ENCODE measurements around the gene MAFB.
"Not testable (repeated sequence)": the region's sequence is repeated elsewhere in the genome, so short reads cannot be mapped to it uniquely, and the experiment has no call there.

Gene MAFB

DNA sequence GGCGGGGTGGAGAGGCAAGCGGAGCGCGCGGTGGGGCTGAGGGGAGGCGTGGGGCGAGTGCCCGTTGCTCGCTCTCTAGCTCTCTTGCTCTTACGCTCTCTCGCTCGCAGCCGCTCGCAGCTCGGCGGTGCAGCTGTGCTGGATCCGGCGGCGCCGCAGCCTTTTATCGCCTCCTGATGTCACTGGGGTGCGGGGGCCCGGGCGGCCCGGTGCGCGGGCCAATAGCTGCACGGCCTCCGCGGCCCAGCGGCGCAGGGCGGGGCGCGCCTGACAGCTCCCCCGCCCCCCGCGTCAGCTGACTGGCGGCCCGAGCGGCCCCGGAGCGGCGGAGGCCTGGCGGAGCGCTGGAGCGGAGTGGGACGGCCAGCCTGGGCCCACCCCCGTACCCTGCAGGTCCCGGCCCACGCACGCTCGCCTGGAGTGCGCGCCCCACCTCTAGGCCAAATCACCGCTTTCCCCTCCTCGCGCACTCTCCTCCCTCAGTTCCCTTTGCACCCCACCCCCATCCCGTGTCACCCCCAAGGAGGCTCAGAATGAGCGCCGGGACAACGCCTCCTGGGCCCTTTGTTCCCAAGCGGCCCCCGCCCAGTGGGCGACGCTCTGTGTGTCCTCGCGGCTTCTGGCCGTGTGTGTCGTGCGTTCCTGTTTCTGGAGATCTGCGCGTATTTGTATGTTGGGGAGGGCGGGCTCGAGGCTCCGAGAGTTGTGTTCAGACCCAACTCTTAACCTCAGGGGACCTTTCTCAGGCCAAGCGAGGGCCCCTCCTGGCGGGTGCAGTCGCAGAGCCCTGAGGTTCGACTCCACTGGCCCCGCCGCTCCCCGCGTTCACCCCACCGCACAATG, at the start of gene MAFB:
MAFB (minus strand) TSS at position 137 of the 843 bp plus-strand sequence. CDS start 386 bp downstream, outside the sequence.
- H3K36me3 ChIP-seq (ENCODE audit: insufficient read depth, low read length) = no peaks in the 10 kb centered on the region
- H3K9me3 ChIP-seq (ENCODE audit: control insufficient read depth, insufficient read depth, low read length) = no peaks in the 10 kb centered on the region
- peak within 1 kb of the TSS; percentile 81 for H3K9ac ChIP-seq (ENCODE audit: low read depth, low read length)
- H3K4me1 ChIP-seq (ENCODE audit: insufficient read depth, low read length) = peaks cover 5% of the 10 kb centered on the region; the same call in 1 of the 2 replicates

DNA sequence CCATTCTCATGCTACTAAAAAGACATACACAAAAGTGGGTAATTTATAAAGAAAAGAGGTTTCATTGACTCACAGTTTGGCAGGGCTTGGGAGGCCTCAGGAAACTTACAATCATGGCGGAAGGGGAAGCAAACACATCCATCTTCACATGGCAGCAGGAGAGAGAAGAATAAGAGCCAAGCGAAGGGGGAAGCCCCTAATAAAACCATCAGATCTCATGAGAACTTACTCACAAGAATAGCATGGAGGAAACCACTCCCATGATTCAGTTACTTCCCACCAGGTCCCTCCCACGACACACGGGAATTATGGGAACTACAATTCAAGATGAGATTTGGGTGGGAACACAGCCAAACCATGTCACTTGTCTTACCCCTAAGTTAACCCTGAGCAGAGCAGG, 47.4 kb upstream of the MAFB start:
- H3K36me3 ChIP-seq (ENCODE audit: insufficient read depth, low read length); H3K4me1 ChIP-seq (ENCODE audit: insufficient read depth, low read length); H3K9me3 ChIP-seq (ENCODE audit: control insufficient read depth, insufficient read depth, low read length); H3K9ac ChIP-seq (ENCODE audit: low read depth, low read length): not testable (repeated sequence)

DNA sequence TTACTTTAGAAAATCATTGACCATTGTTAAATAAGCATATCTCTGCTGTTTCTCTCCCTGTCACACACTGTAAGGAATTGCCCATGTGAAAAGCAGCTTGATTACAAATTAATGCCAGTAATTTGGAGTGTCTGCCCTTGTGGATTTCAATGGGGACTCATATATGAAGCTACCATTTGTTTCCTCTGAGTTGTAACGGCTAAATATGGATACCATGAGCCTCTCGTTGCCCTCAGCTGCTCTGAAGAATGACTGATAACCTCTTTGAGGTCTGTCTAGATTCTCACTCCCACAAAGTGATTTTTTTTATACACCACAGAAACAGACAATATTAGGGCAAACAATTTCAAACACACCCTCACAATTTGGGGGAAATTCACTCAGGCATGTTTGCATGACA, 40.0 kb upstream of the MAFB start:
- no peaks in the 10 kb centered on the region; the same call in 1 of the 2 replicates for H3K9me3 ChIP-seq (ENCODE audit: control insufficient read depth, insufficient read depth, low read length)
- H3K36me3 ChIP-seq (ENCODE audit: insufficient read depth, low read length) = no peaks in the 10 kb centered on the region
- H3K9ac ChIP-seq (ENCODE audit: low read depth, low read length) = no peak overlapping the region
- H3K4me1 ChIP-seq (ENCODE audit: insufficient read depth, low read length) = no peaks in the 10 kb centered on the region

DNA sequence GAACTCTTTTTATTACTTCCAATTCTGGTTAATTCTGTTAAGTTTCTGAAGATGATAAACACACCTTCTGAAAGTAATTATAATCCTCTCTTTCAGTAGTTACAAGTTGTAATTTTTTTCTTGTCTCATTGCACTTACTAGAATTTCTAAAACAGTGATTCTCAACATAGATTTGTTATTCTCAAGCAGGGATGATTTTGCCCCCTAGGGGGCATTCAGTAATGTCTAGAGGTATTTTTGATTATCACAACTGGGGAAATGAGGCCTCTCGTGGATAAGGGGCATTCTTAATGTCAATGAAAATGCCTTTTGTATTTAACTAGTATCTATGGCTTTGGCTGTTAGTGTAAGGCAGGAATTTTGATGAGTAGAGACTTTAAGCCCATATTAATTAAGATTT, 39.4 kb upstream of the MAFB start:
- H3K9me3 ChIP-seq (ENCODE audit: control insufficient read depth, insufficient read depth, low read length) = no peaks in the 10 kb centered on the region; the same call in 1 of the 2 replicates
- no peaks in the 10 kb centered on the region for H3K36me3 ChIP-seq (ENCODE audit: insufficient read depth, low read length)
- no peaks in the 10 kb centered on the region for H3K4me1 ChIP-seq (ENCODE audit: insufficient read depth, low read length)
- H3K9ac ChIP-seq (ENCODE audit: low read depth, low read length) = no peak overlapping the region

DNA sequence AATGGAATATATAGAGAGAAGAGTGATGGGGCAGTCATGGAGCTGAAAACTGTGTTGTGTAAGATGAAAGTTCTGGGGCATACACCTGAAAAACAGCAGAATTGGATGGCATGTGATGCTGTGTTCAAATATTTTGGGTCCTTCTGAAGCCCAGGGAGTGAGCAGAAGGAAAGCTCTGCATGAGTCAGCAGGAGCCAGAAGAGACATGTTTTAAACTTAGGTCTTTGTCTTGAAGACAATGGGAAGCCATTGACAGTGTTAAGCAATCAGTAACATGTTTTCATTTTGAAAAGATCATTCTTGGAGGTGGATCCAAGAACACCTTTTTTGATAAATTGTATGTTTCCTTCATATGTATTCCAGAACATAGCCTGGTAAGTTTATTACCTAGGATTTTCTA, 38.9 kb upstream of the MAFB start:
- Histone ChIP-seq H3K9ac (ENCODE audit: low read depth, low read length) (no peak overlapping the region), H3K36me3 (ENCODE audit: insufficient read depth, low read length) (no peaks in the 10 kb centered on the region), H3K4me1 (ENCODE audit: insufficient read depth, low read length) (no peaks in the 10 kb centered on the region), H3K9me3 (ENCODE audit: control insufficient read depth, insufficient read depth, low read length) (no peaks in the 10 kb centered on the region; the same call in 1 of the 2 replicates)

DNA sequence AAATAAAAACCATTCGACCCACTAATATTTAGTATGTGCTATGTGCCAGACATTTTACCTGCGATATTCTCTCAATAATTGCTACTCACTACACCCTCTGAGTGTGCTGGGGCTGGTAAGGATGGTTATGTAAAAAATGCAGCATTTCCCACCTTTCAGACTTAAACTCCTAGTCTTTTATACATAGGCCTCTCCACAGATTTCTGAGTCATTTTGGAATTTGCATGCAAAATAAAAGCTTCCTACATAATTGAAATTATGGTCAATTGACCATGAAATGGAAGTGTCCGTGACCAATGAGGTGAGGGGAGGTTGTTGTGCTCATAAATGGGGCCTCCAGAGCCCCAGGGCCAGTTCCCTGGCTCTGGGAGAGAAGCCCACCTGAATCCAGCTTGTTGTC, 37.7 kb upstream of the MAFB start:
- Histone ChIP-seq H3K9ac (ENCODE audit: low read depth, low read length) (no peak overlapping the region), H3K36me3 (ENCODE audit: insufficient read depth, low read length) (no peaks in the 10 kb centered on the region), H3K9me3 (ENCODE audit: control insufficient read depth, insufficient read depth, low read length) (no peaks in the 10 kb centered on the region; the same call in 1 of the 2 replicates), H3K4me1 (ENCODE audit: insufficient read depth, low read length) (no peaks in the 10 kb centered on the region)

DNA sequence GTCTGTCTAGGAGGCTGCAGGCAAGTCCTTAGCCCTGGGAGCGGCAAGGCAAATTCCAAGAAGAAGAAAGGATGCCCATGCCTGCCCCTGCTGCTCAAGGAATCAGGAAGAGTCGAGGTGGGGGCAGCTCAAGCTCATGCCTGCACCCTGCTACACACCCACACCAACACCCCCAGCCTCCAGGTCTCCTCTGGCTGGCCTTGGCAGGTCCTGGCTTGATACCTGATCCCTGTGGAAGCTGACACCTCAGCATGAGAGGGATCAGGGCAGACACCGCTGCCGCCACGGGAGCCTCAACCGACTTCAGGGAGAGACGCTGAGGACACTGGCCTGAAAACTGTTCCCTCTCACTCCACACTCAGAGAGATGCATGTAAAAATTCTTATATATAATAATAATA, 35.5 kb upstream of the MAFB start:
- H3K9ac ChIP-seq (ENCODE audit: low read depth, low read length) = no peak overlapping the region
- H3K4me1 ChIP-seq (ENCODE audit: insufficient read depth, low read length) = no peaks in the 10 kb centered on the region
- H3K36me3 ChIP-seq (ENCODE audit: insufficient read depth, low read length) = no peaks in the 10 kb centered on the region
- H3K9me3 ChIP-seq (ENCODE audit: control insufficient read depth, insufficient read depth, low read length) = no peaks in the 10 kb centered on the region; the same call in 1 of the 2 replicates

DNA sequence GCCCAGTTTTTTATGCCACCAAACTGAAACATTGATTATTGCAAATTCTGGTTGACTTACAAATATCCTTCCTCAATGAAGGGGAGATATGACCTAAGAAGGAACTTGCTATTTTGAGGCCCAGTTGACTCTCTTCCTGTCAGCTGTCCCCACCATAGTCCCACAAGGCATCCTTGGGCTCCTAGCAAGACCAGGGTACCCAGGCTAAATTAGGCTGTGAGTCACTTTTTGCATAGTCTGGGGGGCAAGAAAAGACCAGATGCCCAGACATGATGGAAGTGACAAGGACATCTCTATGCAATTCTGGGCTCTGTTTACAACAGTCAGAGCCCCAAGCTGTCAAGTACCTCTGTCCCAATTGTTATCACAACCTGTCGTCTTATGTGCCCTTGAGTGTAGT, 31.8 kb upstream of the MAFB start:
- Histone ChIP-seq H3K9me3 (ENCODE audit: control insufficient read depth, insufficient read depth, low read length) (no peaks in the 10 kb centered on the region), H3K4me1 (ENCODE audit: insufficient read depth, low read length) (no peaks in the 10 kb centered on the region), H3K9ac (ENCODE audit: low read depth, low read length) (no peak overlapping the region), H3K36me3 (ENCODE audit: insufficient read depth, low read length) (no peaks in the 10 kb centered on the region)

DNA sequence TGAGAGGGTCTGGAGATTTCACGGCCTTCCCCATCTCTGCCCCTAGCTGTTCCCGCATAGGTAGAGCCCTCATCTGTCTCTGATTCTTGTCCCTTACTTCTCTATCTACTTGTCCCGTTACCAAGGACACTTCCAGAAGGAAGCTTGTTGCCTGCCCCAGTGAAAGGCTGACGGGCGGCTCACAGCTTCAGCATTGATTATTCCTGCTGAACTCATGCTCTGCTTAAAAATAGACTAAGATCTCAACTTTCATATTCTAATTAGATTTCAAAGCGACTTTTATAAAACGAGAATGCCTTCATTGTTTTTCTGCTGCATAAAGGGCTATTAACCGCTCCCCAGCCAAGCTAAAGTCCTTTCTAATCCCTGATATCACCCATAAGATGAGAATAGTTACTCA, 31.1 kb upstream of the MAFB start:
- Histone ChIP-seq H3K9ac (ENCODE audit: low read depth, low read length) (no peak overlapping the region), H3K9me3 (ENCODE audit: control insufficient read depth, insufficient read depth, low read length) (no peaks in the 10 kb centered on the region), H3K36me3 (ENCODE audit: insufficient read depth, low read length) (no peaks in the 10 kb centered on the region), H3K4me1 (ENCODE audit: insufficient read depth, low read length) (no peaks in the 10 kb centered on the region)

DNA sequence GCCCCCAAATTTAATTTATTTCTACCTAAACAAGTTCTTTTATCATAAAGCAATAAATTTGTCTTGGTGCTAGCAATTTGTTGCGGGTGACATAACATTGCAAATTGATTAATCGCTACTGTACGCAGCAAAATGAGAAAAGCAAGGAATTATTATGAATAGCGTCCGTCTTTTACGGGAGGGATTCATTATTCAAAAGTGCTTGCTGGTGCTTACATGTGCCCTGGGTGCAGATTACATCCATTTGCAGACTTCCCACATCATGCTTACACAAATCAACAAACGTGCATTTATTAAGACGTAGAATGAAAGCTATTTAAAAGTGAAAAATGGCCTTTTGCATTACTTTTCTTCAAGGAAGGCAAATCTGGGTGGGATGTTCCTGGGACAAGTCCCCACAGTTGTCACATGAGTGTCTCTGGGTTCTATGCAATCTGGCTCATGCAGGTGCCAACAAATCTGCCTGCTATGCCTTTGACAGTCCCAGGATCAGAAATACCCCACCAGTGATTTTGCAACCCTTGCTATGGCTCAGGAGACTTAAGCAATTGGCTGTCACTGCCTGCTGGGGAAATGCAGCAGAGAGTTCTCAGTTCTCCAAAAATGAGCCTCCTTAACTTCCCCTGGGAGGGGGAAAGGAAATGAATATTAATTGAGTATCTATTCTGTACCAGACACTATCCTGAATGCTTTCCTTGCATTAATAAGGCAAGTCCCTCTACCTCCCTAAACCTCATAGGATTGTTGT, 30.1 kb upstream of the MAFB start:
- Histone ChIP-seq H3K4me1 (ENCODE audit: insufficient read depth, low read length) (no peaks in the 10 kb centered on the region), H3K36me3 (ENCODE audit: insufficient read depth, low read length) (no peaks in the 10 kb centered on the region), H3K9ac (ENCODE audit: low read depth, low read length) (no peak overlapping the region), H3K9me3 (ENCODE audit: control insufficient read depth, insufficient read depth, low read length) (no peaks in the 10 kb centered on the region)

DNA sequence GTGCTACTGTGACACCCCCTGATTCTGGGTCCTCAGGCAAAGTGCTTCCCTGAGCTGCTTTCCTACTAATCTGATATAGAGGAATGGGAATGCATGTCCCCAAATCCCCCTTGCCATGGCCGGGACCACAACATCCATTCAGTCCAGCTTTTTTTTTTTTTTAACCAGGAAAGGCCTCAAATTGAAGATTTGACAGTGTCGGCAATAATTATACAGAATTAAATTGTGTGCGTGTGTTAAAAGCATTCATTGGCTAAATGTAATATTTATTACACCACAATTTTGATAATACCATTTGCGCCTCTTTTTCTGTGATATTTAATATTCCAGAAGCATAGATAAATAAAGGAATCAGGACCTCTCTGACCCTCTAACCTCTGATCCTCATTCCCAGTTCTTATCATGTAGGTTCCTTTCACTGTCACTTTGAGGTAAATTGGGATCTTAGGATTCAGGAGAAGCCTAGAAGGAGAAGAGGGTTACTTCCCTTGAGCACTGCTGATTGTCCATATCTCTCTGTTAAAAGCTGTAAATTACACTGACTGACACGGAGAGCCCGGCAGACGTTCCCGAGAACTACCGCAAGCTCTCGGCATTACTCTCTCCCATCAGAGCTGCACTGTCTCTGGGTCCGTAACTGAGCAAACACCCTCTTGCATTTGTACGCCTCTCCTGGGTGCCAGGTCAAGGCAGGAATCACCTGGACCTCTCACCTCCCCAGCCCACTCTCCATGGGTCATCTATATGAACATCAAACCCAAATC, 29.4 kb upstream of the MAFB start:
- Histone ChIP-seq H3K36me3 (ENCODE audit: insufficient read depth, low read length) (no peaks in the 10 kb centered on the region), H3K4me1 (ENCODE audit: insufficient read depth, low read length) (no peaks in the 10 kb centered on the region), H3K9ac (ENCODE audit: low read depth, low read length) (no peak overlapping the region), H3K9me3 (ENCODE audit: control insufficient read depth, insufficient read depth, low read length) (no peaks in the 10 kb centered on the region)

DNA sequence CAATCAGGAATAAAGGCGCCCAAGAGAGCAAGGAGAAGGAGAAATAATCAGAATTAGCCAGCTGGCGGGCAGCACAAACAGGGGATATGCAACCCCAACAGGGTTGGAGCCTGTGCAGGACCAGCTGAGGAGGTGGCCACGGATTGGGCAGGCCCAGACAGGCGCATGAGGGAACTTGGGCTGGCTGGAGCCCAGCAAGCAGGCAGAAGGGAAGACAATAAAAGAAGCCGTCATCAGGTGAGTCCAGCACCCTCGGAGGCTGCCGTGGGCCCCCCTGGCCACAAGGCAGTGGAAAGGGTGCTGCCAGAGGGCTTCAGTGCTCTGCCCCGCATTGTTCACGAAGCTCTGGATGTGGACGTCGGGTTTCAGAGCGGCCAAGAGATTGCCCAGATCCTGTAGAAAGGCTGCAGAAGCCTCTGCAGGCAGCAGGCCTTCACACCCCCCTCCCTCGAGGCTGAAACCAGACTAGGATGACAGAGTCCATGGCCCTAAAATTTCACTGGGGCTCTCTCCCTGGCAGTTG, 28.4 kb upstream of the MAFB start:
- H3K36me3 ChIP-seq (ENCODE audit: insufficient read depth, low read length) = no peaks in the 10 kb centered on the region
- H3K9me3 ChIP-seq (ENCODE audit: control insufficient read depth, insufficient read depth, low read length) = no peaks in the 10 kb centered on the region
- no peak overlapping the region for H3K9ac ChIP-seq (ENCODE audit: low read depth, low read length)
- no peaks in the 10 kb centered on the region for H3K4me1 ChIP-seq (ENCODE audit: insufficient read depth, low read length)

DNA sequence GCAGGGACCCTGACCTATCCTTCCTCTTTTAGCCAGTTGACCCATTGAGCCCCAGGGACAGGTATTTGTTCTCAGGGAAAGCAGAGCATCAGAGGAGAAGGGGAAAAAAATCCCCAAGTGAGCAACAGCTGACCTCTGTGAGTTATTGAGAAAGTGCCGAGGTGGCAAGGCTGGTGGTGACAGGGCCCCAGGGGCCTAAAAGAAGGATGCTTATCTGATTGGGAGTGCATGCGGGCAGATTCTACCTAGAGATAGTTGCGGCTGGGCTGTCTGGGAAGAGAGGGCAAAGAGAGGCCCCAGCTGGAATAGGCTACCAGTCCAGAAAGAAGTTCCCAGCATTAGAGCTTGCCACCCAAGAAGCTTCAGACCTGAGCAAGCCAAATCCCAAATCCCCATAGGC, 26.5 kb upstream of the MAFB start:
- no peaks in the 10 kb centered on the region for H3K9me3 ChIP-seq (ENCODE audit: control insufficient read depth, insufficient read depth, low read length)
- no peaks in the 10 kb centered on the region for H3K4me1 ChIP-seq (ENCODE audit: insufficient read depth, low read length)
- no peaks in the 10 kb centered on the region for H3K36me3 ChIP-seq (ENCODE audit: insufficient read depth, low read length)
- no peak overlapping the region for H3K9ac ChIP-seq (ENCODE audit: low read depth, low read length)

DNA sequence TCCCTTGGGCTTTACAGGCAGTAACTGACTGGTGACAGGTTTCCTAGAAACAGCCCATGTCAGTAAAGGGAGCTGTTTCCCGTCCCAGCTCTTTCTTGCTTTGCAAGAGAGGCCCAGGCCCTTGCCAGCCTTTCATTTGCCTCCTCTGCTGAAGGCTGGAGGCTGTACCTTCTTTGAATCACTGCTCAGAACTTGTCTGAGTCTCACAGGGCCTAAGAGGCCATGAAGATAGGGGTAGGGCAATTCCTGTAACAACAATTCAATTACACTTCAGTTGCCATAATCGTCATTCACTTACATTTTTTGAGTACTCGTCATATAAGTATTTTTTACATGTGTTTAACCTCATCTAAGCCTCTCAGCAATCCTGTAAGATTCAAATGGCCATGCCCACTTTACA, 25.9 kb upstream of the MAFB start:
- Histone ChIP-seq H3K4me1 (ENCODE audit: insufficient read depth, low read length) (no peaks in the 10 kb centered on the region), H3K36me3 (ENCODE audit: insufficient read depth, low read length) (no peaks in the 10 kb centered on the region), H3K9me3 (ENCODE audit: control insufficient read depth, insufficient read depth, low read length) (no peaks in the 10 kb centered on the region), H3K9ac (ENCODE audit: low read depth, low read length) (no peak overlapping the region)

All from ES-I3 (cell line).